ENCODE measurements around the gene ACSL3. TPM values are rescaled to one million over a fixed set of nuclear protein-coding genes. Genes with fewer than 3 reads are reported as not detected.

The ACSL3 gene
- total and polyA plus RNA-seq, 2 donors (not counting 3 experiments of a cell fraction or from before 2014, with no cell fraction given): 58.7 to 139 TPM

DNA sequence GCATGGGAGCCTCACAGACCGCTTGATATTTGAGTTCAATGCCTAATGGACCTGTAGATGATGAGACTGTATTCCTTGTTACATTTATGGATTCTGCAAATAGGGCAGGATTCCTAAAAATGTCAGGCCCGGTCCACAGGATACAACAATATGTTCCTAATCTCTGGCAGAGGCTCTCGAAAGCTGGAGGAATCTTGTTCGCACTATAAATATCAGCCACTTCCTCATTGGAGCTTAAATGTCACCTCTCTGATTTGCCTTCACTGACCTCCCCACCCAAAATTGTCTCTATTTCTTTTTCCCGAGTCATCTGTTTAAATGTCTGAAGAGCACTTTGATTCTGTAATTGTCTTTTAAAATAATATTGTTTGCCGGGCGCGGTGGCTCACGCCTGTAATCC lies 12.0 kb upstream of the ACSL3 start:
- POLR2A ChIA-PET: no interaction called here
- TF ChIP-seq JUN (IDR thresholded peaks at IDR 0.05; ENCODE audit: borderline replicate concordance, insufficient read depth, insufficient read length, low read depth) (no peak), EZH2 (IDR thresholded peaks at IDR 0.05; ENCODE audit: borderline replicate concordance, low read depth, low read length, severe bottlenecking) (no peak)
- TF ChIP-seq, protein P1, sequence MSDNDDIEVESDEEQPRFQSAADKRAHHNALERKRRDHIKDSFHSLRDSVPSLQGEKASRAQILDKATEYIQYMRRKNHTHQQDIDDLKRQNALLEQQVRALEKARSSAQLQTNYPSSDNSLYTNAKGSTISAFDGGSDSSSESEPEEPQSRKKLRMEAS (IDR thresholded peaks at IDR 0.05; ENCODE audit: insufficient read depth, insufficient read length): no peak
- CTCF ChIA-PET: interaction anchor here (0.7 kb wide), 1 partner anchor 35 kb away, joined by 3 read pairs; no protein-coding TSS in a partner anchor

DNA sequence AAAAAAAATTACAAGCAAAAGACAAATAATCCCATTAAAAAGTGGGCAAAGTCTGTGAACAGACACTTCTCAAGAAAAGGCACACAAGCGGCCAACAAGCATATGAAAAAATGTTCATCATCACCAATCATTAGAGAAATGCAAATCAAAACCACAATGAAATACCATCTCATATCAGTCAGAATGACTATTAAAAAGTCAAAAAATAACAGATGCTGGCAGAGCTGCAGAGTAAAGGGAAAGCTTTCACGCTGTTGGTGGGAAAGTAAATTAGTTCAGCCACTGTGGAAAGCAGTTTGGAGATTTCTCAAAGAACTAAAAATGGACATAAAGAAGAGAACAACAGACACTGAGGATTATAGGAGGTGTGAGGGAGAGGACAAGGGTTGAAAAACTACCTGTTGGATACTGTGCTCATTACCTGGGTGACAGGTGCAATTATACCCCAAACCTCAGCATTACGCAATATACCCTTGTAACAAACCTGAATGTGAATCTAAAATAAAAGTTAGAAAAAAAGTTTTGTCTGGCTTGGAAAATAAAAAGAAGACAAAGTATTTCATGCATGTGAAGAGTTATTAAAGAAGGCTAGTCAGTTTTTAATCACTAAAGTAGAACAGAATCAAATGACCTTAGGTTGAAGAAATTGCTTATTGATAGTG lies 8.7 kb upstream of the ACSL3 start:
- TF ChIP-seq, protein P1 (IDR thresholded peaks at IDR 0.05; ENCODE audit: insufficient read depth, insufficient read length): no peak
- TF ChIP-seq MYC (IDR thresholded peaks at IDR 0.05; ENCODE audit: low read depth, low read length) (no peak), POLR2AphosphoS5 (IDR thresholded peaks at IDR 0.05; ENCODE audit: insufficient read depth, low read depth, low read length) (no peak), POLR2A (IDR thresholded peaks at IDR 0.05; ENCODE audit: low read depth, low read length) (no peak), EZH2 (IDR thresholded peaks at IDR 0.05; ENCODE audit: borderline replicate concordance, low read depth, low read length, severe bottlenecking) (no peak), JUN (IDR thresholded peaks at IDR 0.05; ENCODE audit: borderline replicate concordance, insufficient read depth, insufficient read length, low read depth) (no peak), GATA2 (IDR thresholded peaks at IDR 0.05; ENCODE audit: insufficient read depth, insufficient read length, low read depth, low read length) (no peak)
- TF ChIP-seq, protein P2, sequence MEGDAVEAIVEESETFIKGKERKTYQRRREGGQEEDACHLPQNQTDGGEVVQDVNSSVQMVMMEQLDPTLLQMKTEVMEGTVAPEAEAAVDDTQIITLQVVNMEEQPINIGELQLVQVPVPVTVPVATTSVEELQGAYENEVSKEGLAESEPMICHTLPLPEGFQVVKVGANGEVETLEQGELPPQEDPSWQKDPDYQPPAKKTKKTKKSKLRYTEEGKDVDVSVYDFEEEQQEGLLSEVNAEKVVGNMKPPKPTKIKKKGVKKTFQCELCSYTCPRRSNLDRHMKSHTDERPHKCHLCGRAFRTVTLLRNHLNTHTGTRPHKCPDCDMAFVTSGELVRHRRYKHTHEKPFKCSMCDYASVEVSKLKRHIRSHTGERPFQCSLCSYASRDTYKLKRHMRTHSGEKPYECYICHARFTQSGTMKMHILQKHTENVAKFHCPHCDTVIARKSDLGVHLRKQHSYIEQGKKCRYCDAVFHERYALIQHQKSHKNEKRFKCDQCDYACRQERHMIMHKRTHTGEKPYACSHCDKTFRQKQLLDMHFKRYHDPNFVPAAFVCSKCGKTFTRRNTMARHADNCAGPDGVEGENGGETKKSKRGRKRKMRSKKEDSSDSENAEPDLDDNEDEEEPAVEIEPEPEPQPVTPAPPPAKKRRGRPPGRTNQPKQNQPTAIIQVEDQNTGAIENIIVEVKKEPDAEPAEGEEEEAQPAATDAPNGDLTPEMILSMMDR (IDR thresholded peaks at IDR 0.05; ENCODE audit: extremely low read depth in 1 of 2, insufficient read depth in 1 of 2, low read depth in 1 of 2, low read length in 2 of 2): no peak
- no TSS peak for BruUV-seq (replicated peaks)
- DNase-seq (ENCODE audit: low read depth, low spot score): no peak
- Histone ChIP-seq H3K9me3 (replicated peaks; ENCODE audit: control insufficient read depth, insufficient read depth, low read length) (no peaks in the 10 kb centered on the region), H3K36me3 (ENCODE audit: control insufficient read depth in 2 of 2, extremely low read depth in 1 of 2, insufficient read depth in 2 of 2, low read length in 2 of 2) (no peaks in the 10 kb centered on the region), H3K4me3 (replicated peaks in 1 of 3; ENCODE audit: insufficient read depth in 1 of 3, low read depth in 1 of 3, low read length in 3 of 3) (no peak overlapping the region), H3K4me1 (ENCODE audit: control insufficient read depth, extremely low read depth, insufficient read depth, low read length) (peaks cover 3% of the 10 kb centered on the region), H3K9me1 (replicated peaks; ENCODE audit: control insufficient read depth, extremely low read depth, insufficient read depth, low read length) (no peaks in the 10 kb centered on the region), H3K79me2 (ENCODE audit: control insufficient read depth, insufficient read depth, low read length) (no peaks in the 10 kb centered on the region), H3K27me3 (ENCODE audit: control insufficient read depth in 2 of 2, insufficient read depth in 2 of 2, low read length in 2 of 2) (no peaks in the 10 kb centered on the region), H4K20me1 (replicated peaks; ENCODE audit: control insufficient read depth, extremely low read depth, insufficient read depth, low read length) (no peaks in the 10 kb centered on the region), H3K4me2 (ENCODE audit: insufficient read depth, low read length) (no peak overlapping the region), H3K27ac (ENCODE audit: insufficient read depth, low read depth, low read length) (no peak overlapping the region), H3K9ac (replicated peaks; ENCODE audit: extremely low read depth, insufficient read depth, low read length) (no peak overlapping the region), H2AFZ (ENCODE audit: low read depth, low read length) (no peak overlapping the region)
- ChIA-PET CTCF (no interaction called here), POLR2A (no interaction called here)
- dilution Hi-C loops (cut with MboI; ENCODE audit: extremely low pct_ligation_motif_present, low sequenced_read_pairs): no loop called here
- FAIRE-seq: no peak
- intact Hi-C loops (cut with micrococcal nuclease): no loop called here

More for the DNA sequence above, 12.0 kb upstream of the ACSL3 start:
- Histone ChIP-seq H2AFZ (ENCODE audit: low read depth, low read length) (no peak overlapping the region), H3K27me3 (ENCODE audit: control insufficient read depth in 2 of 2, insufficient read depth in 2 of 2, low read length in 2 of 2) (no peaks in the 10 kb centered on the region), H3K9ac (replicated peaks; ENCODE audit: extremely low read depth, insufficient read depth, low read length) (no peak overlapping the region), H4K20me1 (replicated peaks; ENCODE audit: control insufficient read depth, extremely low read depth, insufficient read depth, low read length) (no peaks in the 10 kb centered on the region), H3K4me3 (replicated peaks in 1 of 3; ENCODE audit: insufficient read depth in 1 of 3, low read depth in 1 of 3, low read length in 3 of 3) (no peak overlapping the region), H3K79me2 (ENCODE audit: control insufficient read depth, insufficient read depth, low read length) (no peaks in the 10 kb centered on the region), H3K27ac (ENCODE audit: insufficient read depth, low read depth, low read length) (no peak overlapping the region), H3K9me1 (replicated peaks; ENCODE audit: control insufficient read depth, extremely low read depth, insufficient read depth, low read length) (no peaks in the 10 kb centered on the region), H3K36me3 (ENCODE audit: control insufficient read depth in 2 of 2, extremely low read depth in 1 of 2, insufficient read depth in 2 of 2, low read length in 2 of 2) (no peaks in the 10 kb centered on the region), H3K9me3 (replicated peaks; ENCODE audit: control insufficient read depth, insufficient read depth, low read length) (no peaks in the 10 kb centered on the region), H3K4me2 (ENCODE audit: insufficient read depth, low read length) (no peak overlapping the region), H3K4me1 (ENCODE audit: control insufficient read depth, extremely low read depth, insufficient read depth, low read length) (peaks cover 6% of the 10 kb centered on the region)
- DNase-seq (ENCODE audit: low read depth, low spot score) (no peak), FAIRE-seq (no peak)
- BruUV-seq (replicated peaks): no TSS peak
- dilution Hi-C loops (cut with MboI; ENCODE audit: extremely low pct_ligation_motif_present, low sequenced_read_pairs): no loop called here
- intact Hi-C loops (cut with micrococcal nuclease): no loop called here

Data from endothelial cell of umbilical vein (primary cell).